SK-N-SH (cell line): ENCODE measurements around the gene CHD5.

ENCODE experiments used
- CHD2 ChIP-seq: fragments of 150-350 bp; IDR thresholded peaks from 2 replicates; pipeline ENCODE4 v1.6.1; 2018; ENCODE audit warnings: low read length; ENCODE audit not compliant: partially characterized antibody
- CTCF ChIP-seq: fragments of 200-600 bp; sonication (generic); IDR thresholded peaks from 2 replicates; pipeline ENCODE4 v1.6.1; 2017; ENCODE audit warnings: antibody characterized with exemption, mild to moderate bottlenecking, moderate library complexity
- ELF1 ChIP-seq: IDR thresholded peaks from 2 replicates; pipeline ENCODE4 v1.4.0; 2012
- EP300 ChIP-seq, 2 experiments: IDR thresholded peaks; 2 replicates each; pipeline versions ENCODE4 v1.4.0 to v1.6.1; 2012; ENCODE audit warnings: borderline replicate concordance in 1 of 2, low read depth in 1 of 2, low read length in 1 of 2
- FOSL2 ChIP-seq: IDR thresholded peaks from 2 replicates; pipeline ENCODE4 v1.4.0; 2012; ENCODE audit warnings: low read depth, mild to moderate bottlenecking, moderate library complexity, borderline replicate concordance
- MXI1 ChIP-seq: IDR thresholded peaks from 2 replicates; pipeline ENCODE4 v1.6.1; 2012; ENCODE audit warnings: mild to moderate bottlenecking, low read depth, low read length, improper control_type of control experiment
- POLR2AphosphoS5 ChIP-seq: IDR thresholded peaks from 2 replicates; pipeline ENCODE4 v1.6.1; 2012; ENCODE audit warnings: low read depth, low read length
- RCOR1 ChIP-seq: fragments of 150-350 bp; IDR thresholded peaks from 2 replicates; pipeline ENCODE4 v1.6.1; 2017; ENCODE audit warnings: antibody characterized with exemption, low read length
- YY1 ChIP-seq: IDR thresholded peaks from 2 replicates; pipeline ENCODE4 v1.4.0; 2012; ENCODE audit warnings: low read depth, mild to moderate bottlenecking
- TF ChIP-seq, protein P1 (sequence below): fragments of 150-350 bp; IDR thresholded peaks from 2 replicates; pipeline ENCODE4 v1.6.1; 2017; ENCODE audit warnings: antibody characterized with exemption, low read length, low read depth, borderline replicate concordance

GRCh38 chr1:6168947-6169586 is 11.1 kb downstream of the CHD5 start:
- no peak for TF ChIP-seq RCOR1
- TF ChIP-seq EP300 (IDR thresholded peaks at IDR 0.05; ENCODE audit: borderline replicate concordance in 1 of 2, low read depth in 1 of 2, low read length in 1 of 2), result no peak
- TF ChIP-seq CTCF, result no peak
- TF ChIP-seq, protein P1, sequence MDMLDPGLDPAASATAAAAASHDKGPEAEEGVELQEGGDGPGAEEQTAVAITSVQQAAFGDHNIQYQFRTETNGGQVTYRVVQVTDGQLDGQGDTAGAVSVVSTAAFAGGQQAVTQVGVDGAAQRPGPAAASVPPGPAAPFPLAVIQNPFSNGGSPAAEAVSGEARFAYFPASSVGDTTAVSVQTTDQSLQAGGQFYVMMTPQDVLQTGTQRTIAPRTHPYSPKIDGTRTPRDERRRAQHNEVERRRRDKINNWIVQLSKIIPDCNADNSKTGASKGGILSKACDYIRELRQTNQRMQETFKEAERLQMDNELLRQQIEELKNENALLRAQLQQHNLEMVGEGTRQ, result no peak
- TF ChIP-seq ELF1, result no peak
- TF ChIP-seq CHD2, result no peak
- TF ChIP-seq YY1, result no peak
- TF ChIP-seq MXI1, result no peak
- no peak for TF ChIP-seq POLR2AphosphoS5
- TF ChIP-seq FOSL2, result no peak
